GM19240 (cell line): ENCODE data around the gene RDH5.

Experiments used
- DNase-seq: peaks from one replicate; pipeline ENCODE4 v3.0.0; 2011; ENCODE audit warnings: low spot score; ENCODE audit not compliant: insufficient read length

RDH5 gene

GRCh38 chr12:55695349-55695748, 24.8 kb upstream of the RDH5 start:
- no peak for DNase-seq

DNA sequence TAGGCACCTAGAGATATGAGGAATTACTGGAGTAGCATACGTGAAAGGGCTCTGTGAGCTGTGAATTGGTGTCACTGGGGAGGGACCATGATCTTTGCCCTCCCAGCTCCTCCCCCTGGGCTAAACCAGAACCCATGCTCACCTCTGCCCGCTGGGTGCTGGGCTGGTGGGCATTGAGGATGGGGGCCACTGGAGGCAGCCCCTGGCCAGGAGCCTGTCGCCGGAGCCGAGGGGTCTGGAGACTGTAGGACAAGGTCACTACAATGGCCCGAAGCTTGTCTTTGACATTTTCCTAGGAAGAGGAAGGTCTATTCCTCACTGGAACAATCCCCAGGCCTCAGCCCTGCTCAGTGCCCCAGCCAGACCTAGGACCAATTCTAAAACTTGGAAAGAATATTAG, 24.1 kb upstream of the RDH5 start:
- no peak for DNase-seq

DNA sequence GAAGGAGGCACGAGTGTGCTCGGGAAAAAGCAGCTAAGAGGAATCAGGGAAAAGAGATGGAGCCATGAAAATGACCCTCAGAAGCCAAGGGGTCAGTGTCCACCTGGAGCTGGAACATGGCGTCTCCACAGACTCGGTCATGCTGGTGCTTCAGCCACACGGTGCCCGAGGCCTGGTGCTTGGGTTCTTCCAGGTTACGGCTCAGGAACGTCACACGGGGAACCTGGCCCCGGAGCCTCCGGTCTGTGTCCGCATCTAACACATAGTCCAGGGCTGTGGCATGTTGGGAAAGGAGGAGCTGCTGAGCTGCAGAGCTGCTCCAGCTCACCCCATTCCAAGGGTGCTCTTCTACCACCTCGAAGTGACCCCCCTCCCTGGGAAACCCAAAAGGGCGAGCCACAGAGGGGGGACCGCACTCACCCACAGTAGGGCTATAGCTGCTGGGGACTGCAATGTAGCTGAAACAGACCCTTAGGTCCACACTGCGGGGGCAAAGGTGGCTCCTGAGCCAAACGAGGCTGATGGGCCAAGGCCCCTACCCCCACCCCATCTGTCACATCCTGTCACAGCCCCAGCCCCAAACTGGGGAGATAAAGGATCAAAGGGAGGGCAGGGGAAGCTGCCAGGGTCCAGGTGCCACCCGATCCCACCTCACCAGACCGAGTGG, 23.3 kb upstream of the RDH5 start:
- DNase-seq: no peak

DNA sequence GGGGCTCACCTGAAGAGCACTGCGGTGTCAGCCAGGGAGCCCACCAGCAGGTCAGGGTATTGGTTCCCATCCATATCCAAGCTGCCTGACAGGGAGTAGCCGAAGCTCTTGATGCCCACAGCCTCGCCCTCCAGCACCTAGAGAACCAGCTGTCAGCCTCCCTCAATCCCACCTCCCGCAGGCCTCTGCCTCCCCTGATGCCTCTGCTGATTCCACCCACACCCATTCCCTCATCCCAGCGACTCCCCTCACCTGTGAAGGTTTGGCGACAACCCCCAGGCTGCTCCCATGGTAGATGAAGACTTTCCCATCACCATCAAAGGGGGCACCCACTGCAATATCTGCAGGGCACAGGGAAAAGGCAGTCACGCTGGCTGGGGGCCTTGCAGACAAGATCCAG, 22.5 kb upstream of the RDH5 start:
- DNase-seq: no peak

DNA sequence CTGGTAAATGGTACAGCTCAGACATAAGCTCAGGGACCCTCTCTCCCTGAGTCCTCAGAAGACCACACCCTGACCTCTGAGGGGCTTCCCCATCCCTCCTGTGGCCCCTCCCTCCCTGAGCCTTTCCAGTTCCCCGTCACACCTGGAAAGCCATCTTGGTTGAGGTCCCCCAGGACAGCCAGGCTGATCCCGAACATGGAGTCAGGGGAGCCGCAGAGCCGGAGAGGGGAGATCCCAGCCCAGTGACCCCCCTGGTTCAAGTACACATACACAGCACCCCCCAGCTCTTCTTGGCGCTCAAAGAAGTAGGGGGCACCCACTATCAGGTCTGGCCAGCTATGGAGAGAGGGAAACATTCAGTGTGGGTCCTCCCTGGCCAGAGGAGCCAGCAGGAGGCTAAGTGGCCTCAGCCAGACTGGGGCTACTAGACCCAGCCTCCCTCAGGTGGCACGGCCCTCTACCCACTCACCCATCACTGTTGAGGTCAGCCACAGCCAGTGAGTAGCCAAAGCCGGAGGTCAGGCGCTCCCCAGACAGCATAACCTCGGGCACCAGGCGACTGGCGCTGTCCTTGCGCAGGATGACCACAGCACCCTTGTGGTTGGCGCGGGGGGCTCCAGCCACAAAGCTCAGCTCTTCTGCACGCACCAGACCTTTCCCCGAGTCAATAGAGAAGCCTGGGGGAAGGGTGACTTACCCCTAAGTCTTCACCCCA, 21.8 kb upstream of the RDH5 start:
- DNase-seq: no peak

DNA sequence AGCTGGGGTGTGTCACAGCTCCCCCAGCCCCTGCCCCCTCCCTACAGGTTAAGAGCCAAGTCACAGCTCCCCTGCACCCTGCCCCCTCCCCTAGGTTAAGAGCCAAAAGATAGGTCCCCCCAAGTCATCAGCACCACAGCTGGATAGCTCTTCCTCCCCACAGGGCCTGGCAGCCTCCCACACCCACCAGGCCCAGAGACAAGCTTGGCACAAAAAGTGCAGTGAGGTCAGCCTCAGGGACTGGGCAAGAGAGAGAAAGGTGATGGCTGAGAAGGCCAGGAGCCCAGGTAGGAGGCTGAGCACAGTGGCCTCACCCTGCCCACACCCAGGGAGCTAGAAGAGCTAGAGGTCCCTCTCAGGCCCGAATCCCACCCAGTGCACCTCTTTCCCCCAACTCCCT, 21.2 kb upstream of the RDH5 start:
- DNase-seq: no peak

DNA sequence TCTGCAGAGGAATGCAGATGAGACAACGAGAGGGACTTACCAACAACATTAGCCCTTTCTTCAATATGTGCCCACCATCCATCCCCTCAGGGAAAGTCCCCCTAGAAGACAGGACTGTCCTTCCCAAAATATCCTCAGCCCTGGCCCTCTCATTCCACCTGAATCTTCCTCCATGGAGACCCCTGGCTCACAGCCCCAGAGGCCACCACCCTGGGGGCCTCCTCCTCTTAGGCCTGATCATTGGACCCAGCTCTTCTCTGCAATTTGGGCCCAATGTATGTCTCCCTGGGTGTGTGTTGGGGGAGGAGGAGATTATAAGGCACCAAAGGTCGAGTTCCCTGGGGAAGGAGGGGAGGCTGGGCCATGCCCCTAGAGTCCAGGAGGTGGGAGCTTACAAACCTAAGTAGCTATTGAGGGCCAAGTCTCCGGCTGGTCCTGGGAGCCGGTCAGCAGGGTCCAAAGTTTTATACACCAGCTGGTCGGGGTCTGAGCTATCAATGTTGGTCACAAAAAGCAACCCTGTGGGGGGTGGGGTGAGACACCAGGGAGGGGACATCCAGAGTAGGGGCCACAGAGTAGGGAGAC, 20.6 kb upstream of the RDH5 start:
- DNase-seq: no peak

DNA sequence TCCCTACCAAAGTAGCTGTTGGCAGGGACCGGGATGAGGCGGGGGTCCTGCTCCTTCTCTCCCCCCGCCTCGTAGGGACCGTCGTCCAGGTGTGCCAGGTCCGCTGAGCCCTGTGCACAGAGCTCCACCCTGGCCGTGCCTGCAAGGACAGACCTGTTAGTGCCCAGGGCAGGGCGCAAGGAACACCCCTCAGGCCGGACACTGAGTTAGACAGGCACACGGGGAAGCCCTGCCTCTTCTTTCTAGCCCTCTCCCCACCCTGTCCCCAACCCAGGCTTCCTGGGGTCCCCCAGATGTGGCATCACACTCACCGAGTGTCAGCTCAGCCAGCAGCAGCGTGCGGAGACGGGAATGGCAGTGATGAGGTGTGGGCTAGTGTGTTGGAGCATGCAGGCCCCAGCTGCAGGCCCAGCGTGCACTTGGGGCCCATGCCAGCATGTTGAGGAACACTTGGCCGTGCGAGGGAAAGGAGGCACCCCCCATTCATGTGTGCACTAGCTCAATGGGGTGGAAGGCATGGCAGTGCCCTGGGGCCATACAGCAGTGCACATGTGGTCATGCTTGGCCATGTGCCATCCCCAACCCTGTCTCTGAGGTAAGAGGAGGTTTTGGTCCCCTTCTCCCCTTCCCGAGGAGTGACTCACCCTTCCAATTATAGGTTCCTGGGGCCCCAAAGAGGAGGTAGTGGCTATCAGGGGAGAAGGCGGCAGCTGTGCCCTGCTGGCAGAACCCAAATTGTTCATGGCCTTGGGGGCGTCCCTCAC, 19.8 kb upstream of the RDH5 start:
- no peak for DNase-seq

DNA sequence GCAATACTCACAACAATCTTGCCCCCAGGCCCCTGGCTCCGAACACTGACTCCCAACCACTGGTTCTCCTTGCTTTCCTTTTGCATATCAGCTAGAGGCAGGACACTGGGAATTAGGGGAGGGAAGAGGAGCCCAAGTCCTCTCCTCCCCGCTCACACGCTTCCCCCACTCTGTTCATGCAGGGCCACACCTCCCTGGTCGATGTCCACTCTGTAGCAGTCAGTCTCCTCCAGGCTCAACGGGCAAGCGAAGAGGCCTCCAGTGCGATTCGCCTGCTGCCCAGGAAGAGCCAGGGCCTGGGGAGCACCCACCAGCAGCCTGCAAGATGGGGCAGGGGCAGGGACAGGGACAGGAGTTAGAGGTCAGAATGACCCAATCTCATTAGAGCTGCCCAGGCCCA, 17.3 kb upstream of the RDH5 start:
- DNase-seq: no peak

DNA sequence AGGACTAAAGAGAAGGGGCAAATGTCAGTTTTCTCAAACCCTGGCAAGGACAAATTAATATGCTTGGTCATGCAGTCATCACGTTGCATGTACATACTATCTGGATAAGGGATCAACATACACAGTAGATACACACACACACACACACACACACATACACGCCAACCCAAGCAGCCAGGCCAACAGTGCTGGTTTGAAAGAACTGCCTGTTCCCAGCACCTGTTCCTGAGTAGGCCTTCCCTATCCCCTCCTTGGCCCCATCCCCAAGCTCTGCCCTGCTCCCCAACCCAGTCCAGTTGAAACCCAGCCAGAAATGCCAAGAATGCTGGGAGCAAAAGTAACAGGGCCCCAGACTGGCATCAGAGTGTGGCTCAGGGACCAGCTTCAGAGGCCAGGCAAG, 16.9 kb upstream of the RDH5 start:
- DNase-seq: no peak

DNA sequence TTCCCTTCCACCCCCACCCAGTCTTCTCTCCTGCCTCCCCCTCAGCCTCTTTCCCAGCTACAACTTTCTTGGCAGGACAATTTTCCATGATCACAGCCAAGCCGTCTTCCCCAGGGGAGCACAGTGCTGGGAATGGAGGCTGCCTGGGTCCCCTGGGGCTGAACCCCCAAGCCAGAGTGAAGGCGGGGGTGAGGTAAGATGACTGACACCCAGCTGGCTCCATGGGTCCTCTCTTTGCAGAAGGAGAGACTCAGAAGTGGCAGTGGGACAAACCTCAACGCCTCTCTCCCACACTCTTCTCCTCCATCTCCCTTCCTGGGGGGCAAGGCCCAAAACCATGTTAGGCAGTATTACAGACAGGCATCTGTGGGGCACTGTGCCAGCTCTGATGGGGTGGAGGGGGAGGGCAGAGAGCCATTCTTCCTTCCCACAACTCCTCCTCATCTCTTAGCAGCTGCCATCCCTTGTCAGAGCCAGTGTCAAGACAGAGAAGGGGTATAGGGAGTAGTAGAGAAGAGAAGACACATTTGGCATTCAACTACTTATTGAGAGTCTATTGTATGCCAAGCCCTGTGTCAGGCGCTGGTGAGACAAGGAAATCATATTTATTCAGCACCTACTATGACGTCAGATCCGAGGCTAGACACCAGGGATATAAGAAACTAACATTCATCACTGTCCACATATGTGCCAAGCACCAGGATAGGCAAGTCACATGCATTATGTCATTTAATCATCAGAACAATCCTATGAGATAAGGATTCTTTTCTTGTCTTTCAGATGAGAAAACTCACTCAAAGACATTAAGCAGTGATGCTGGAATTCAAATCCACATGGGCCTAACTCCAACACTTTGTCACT, 16.1 kb upstream of the RDH5 start:
- DNase-seq: no peak

DNA sequence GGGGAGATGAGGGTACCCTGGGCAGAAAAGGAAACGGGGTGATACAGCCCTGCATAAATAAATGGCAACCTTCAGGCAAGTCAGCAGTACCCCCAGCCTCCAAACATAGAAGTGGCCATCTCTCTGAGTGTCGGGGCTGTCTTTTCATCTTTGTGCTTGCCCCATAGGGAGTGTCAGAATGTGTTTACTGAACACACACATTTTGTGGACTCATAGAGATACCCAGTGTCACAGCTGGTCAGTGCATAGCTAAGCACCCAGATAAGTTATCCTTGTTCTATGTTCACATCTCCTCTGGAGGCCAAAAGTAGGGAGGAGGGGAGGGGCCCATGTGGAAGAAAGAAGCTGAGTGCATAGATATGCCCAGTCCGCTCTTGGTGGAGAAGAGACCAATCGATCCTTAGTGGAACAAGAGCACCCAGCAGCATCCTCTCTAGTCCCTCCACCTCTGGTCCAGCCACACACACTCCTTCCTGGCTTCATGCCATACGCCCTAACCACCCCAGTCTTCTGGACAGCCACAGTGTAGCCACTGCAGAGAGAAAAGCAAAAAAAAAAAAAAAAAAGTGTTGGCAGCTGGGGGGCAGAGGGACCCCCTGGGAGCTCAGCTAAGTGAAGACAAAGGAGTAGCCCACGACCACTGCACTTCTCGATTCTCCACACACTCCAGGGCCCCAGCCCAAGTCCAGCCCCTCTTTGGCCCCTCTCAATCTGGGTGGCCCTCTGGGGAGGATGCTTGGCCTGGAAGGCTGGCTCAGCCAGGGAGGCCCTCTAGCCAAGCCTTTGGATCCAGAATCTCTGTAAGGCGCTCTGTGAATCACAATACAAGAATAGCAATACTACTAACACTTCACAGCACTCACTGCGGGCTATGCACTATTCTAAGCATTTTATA, 15.1 kb upstream of the RDH5 start:
- DNase-seq: no peak

- no peak for DNase-seq
Measured at GRCh38 chr12:55705782-55706402, 14.3 kb upstream of the RDH5 start.

DNA sequence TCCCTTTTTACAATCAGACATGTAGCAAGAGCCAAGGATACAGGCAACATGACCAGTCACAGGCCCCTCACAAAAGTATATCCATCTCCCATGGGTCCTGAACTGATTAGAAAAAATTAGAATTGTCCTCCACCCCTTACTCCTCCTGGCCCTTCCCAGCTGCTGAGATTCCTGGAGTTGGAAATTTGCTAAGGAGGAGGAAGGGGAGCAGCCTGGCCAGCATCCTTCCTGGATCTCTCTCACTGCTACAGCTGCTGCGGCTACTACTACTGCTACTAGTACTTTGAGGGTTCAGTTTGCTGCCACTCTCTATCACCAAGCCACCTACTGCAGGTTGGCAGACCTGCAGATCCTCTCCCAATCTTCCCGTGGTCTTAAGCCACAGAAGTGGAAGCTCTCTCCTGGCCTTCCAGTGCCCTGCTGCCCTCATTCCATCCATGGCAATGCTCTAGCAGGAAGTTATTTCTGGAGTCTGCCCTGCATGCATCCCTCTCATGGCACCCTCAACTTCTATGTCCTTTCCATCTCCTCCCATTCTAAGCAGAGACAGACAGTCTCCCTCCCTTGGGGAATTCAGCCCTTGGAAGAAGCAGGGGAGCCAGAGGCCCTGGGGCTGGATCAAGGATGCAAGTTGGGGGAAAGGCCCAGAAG, 13.5 kb upstream of the RDH5 start:
- no peak for DNase-seq

DNA sequence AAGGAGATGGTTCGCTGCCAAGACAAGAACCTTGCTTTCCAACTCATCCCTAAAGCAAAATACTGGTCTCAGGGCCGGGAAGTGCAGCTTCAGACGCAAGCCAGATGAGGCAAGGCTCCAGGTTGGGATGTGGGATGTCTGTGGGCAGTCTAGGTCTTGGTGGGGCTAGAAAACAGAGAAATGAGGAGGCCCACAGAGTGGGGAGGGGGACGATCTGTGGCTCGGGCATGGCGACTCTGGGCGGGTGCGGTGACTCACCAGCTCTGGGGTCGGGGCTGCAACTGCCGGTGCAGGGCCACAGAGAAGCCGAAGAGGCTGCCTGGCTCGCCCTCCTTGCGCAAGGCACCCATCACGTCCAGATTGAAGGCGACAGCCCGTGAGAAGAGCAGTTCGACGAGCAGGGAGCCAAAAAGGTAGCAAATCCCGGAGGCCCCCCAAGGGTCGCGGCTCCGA, 12.9 kb upstream of the RDH5 start:
- DNase-seq: no peak

DNA sequence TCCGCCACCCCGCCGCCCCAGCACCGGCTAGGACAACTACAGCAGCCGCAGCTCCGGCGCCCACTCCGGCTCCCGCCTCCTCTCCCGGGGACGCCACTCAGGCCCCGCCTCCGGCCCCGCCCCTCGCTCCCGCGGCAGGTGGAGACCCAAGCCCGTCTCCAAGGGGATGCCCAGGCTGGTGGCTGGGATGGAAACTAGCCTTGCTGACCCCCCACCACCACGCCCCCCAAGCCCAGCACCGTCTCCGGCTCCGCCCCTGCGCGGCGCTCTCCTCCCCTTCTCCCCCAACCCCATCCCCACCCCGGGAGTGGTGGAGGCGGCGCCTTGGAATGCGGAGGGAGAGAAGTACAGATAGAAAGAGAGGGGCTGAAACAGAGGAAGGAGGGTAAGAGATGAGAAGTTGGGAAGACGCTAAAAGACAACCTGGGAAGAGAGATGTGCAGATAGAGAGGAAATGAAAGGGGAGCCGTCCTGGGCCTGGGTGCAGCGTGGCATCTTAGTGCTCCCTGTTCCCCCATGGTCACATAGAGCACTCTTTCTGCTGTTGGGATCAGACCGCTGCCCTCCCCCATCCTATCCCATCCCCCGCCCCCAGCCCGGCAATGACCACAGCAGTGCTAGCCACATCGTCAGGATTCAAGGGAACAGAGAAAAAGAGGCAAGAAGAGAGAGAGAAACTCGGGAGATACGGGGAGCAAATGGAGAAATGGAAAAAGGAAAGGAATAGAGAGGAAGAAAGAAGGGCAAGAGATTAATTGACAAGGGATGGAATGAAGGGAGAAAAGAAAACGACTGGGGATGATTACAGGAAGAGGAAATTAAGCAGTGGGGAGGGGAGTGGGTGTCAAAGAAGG, 12.1 kb upstream of the RDH5 start, which contains the start of gene ITGA7:
Gene ITGA7, minus strand, starts transcription at position 64 of the 854 bp plus-strand sequence. CDS start 222 bp downstream, outside the sequence.
- DNase-seq: no peak

GRCh38 chr12:55708695-55709233, 11.4 kb upstream of the RDH5 start:
- DNase-seq: no peak
